ENCODE measurements around the gene HSDL2. TPM values are rescaled to one million over a fixed set of nuclear protein-coding genes. Genes with fewer than 3 reads are reported as not detected.

Gene HSDL2
- total and polyA plus RNA-seq, 2 of the 4 experiments (the other 2 are of a cell fraction): 17.7 to 65.8 TPM

DNA sequence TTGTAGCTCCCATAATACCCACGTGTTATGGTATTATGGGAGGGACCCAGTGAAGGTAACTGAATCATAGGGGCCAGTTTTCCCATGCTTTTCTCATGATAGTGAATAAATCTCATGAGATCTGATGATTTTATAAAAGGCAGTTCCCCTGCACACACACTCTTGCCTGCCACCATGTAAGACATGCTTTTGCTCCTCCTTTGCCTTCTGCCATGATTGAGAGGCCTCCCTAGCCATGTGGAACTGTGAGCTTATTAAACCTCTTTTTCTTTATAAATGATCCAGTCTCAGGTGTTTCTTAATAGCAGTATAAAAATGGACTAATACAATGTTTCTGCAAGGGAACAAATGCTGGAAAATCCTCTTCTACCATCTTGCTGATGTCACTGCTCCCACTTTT is 10.1 kb upstream of the HSDL2 start:
- POLR2A ChIA-PET (ENCODE audit: unreplicated experiment): no interaction called here
- intact Hi-C loops (cut with micrococcal nuclease): no loop called here

More for the DNA sequence above, 10.1 kb upstream of the HSDL2 start:
- TF ChIP-seq CHD1 (IDR thresholded peaks at IDR 0.05; ENCODE audit: low read depth, low read length) (no peak), FOS (IDR thresholded peaks at IDR 0.05; ENCODE audit: low read depth, low read length) (no peak), SMC3 (IDR thresholded peaks at IDR 0.05; ENCODE audit: low read depth, low read length) (no peak), POLR2A (IDR thresholded peaks at IDR 0.05; ENCODE audit: low read depth, low read length) (no peak), BHLHE40 (IDR thresholded peaks at IDR 0.05; ENCODE audit: low read depth, low read length) (no peak), RFX5 (IDR thresholded peaks at IDR 0.05; ENCODE audit: low read depth, low read length) (no peak)
- dilution Hi-C loops (cut with HindIII; ENCODE audit: low sequenced_read_pairs, unreplicated experiment): no loop called here
- H3K9me3 ChIP-seq (ENCODE audit: control insufficient read depth, insufficient read depth, low read length): no peaks in the 10 kb centered on the region; the same call in 1 of the 2 replicates
- H3K9ac ChIP-seq (ENCODE audit: low read depth, low read length): no peak overlapping the region
- CTCF ChIA-PET: no interaction called here
- no peaks in the 10 kb centered on the region for H4K20me1 ChIP-seq (ENCODE audit: insufficient read depth, low read length)
- H4K8ac ChIP-seq (ENCODE audit: low read depth in 2 of 2, low read length in 2 of 2): no peak overlapping the region
- DNase-seq (no peak), ATAC-seq (ENCODE audit: low read depth) (no peak)
- H3K4me3 ChIP-seq (ENCODE audit: insufficient read depth, low read depth, low read length): no peak overlapping the region
- no TSS peak for BruUV-seq (replicated peaks)
- no peak overlapping the region for H2BK20ac ChIP-seq (ENCODE audit: low read depth, low read length)
- H3K4ac ChIP-seq (ENCODE audit: low read depth, low read length): no peak overlapping the region
- no CpG with 5 or more reads among the region's 1 CpG for WGBS, 2 experiments (ENCODE audit: extremely low coverage in 2 of 2, insufficient read length in 1 of 2)
- H2BK120ac ChIP-seq (ENCODE audit: low read depth, low read length): no peak overlapping the region
- H4K5ac ChIP-seq (ENCODE audit: low read depth, low read length): no peak overlapping the region
- H2AK9ac ChIP-seq (replicated peaks; ENCODE audit: low read depth, low read length, poor library complexity): no peak overlapping the region
- H3K56ac ChIP-seq (ENCODE audit: extremely low read depth, insufficient read depth, low read length): no peak overlapping the region
- H3K4me1 ChIP-seq (ENCODE audit: control insufficient read depth, insufficient read depth, low read length): no peaks in the 10 kb centered on the region
- no peaks in the 10 kb centered on the region for H3K79me1 ChIP-seq (ENCODE audit: low read depth in 1 of 2, low read length in 2 of 2)
- in situ Hi-C loops (cut with MboI; ENCODE audit: low sequenced_read_pairs): no loop called here
- H3K23ac ChIP-seq (ENCODE audit: low read depth, low read length): no peak overlapping the region
- H2AFZ ChIP-seq (replicated peaks; ENCODE audit: low read length, poor library complexity): no peak overlapping the region
- no peak overlapping the region for H4K91ac ChIP-seq (ENCODE audit: insufficient read depth, low read depth, low read length)
- no peak overlapping the region for H3K27ac ChIP-seq (ENCODE audit: insufficient read depth, low read length)
- no peak overlapping the region for H2BK15ac ChIP-seq (ENCODE audit: low read depth, low read length)
- no peaks in the 10 kb centered on the region for H3K27me3 ChIP-seq (ENCODE audit: control insufficient read depth, insufficient read depth, low read length)
- no peak overlapping the region for H2BK5ac ChIP-seq (ENCODE audit: low read depth, low read length, poor library complexity, severe bottlenecking)
- H3K18ac ChIP-seq (ENCODE audit: low read depth, low read length): no peak overlapping the region
- H3K36me3 ChIP-seq (ENCODE audit: control insufficient read depth, insufficient read depth, low read length): no peaks in the 10 kb centered on the region
- no peaks in the 10 kb centered on the region for H3K9me1 ChIP-seq (ENCODE audit: insufficient read depth, low read length)
- H2AK5ac ChIP-seq (ENCODE audit: low read depth, low read length): no peak overlapping the region
- H3K4me2 ChIP-seq (ENCODE audit: low read depth, low read length): no peak overlapping the region
- H3K14ac ChIP-seq (replicated peaks; ENCODE audit: low read depth, low read length): no peak overlapping the region
